ENCODE results near the gene DIP2A.

DNA sequence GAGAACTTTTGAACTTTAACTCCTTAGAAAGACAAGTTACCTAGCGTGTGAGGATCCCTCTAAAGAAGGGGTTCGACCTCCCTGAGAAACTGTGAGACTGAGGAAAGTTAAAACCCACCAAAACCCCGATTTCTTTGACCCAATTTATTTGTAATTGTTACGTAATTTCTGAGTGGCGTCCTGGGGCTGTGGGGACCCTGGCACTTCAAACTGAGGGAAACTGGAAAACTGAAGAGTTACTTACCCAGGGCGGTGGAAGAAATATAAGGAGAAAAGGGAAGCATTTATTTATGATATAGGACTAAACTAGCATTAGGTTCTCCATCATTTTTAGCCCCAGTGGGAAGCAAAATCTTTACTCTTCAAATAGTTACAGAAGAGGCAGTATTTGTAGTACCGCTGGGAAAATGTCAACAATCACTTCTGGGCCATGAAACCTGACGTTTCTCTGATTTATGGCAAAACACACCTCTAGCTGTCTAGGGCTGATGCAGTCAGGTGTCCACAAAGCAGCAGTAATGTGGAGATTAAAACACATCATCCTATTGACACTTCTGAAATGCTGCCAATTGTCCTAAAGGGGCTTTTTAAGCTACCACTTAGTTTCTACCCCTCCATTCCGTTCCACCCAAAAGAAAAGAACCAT is 145.8 kb downstream of the DIP2A start:
- TF ChIP-seq POLR2A (IDR thresholded peaks at IDR 0.05; ENCODE audit: extremely low read depth, insufficient read length) (no peak), CTCF (IDR thresholded peaks at IDR 0.05; ENCODE audit: low read depth, low read length) (no peak), MYC (IDR thresholded peaks at IDR 0.05; ENCODE audit: low read depth, low read length) (no peak)

Measured in NB4 (cell line).